Measurements from ENCODE around the gene CFAP157. TPM values are rescaled to one million over a fixed set of nuclear protein-coding genes. Genes with fewer than 3 reads are reported as not detected.

Gene CFAP157
- total RNA-seq, 1 donor from 2014 or later, result 0.29 TPM

DNA sequence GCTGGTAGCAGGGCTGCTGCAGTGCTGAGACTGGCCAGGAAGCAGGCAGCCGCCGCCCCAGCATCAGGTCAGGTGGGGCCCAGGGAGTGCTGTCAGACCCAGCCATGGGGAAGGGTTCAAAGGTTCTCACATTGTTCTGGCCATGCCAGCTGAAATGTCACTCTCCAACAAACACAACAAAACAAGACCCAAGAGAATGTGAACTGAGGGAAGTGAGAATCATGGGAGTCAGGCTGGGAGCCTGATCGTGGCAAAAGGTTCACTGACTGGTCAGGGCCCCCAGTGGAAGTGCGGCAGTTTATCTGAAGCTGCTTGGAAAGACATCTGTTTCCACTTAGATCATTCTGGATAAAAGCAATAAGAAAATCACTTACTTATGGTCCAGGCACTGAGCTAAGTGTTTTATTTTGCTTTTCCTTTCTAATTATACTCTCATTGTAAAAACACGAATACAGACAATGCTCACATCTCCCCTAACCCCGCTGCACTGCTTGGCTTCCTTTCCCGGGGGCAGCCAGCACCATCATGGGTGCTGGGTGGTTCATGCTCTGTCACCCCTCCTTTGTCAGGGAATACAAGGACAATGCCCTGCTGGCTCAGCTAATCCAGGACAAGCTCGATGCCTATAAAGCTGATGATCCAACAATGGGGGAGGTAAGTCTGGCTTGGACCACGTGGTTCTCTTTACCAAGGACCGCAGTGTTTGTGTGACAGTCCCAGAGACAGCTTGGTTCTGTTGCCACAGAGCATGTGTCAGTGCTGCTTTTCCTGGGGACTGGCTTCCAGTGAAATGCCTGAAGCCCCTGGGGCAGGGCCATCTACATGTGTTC is 41.9 kb upstream of the CFAP157 start:
- ATAC-seq (peak; percentile 26), DNase-seq (no peak)
- H3K4me1 ChIP-seq, result no peaks in the 10 kb centered on the region
- intact Hi-C loops (cut with DNase I), result no loop called here
- no peaks in the 10 kb centered on the region for H3K27me3 ChIP-seq
- no peaks in the 10 kb centered on the region for H3K9me3 ChIP-seq
- H3K4me3 ChIP-seq, result no peak overlapping the region
- no peak for TF ChIP-seq CTCF (IDR thresholded peaks at IDR 0.05)
- peaks cover 86% of the 10 kb centered on the region for H3K36me3 ChIP-seq
- H3K27ac ChIP-seq, result no peak overlapping the region

- Histone ChIP-seq H3K4me1 (no peaks in the 10 kb centered on the region), H3K27ac (no peak overlapping the region), H3K27me3 (no peaks in the 10 kb centered on the region), H3K9me3 (no peaks in the 10 kb centered on the region), H3K4me3 (no peak overlapping the region), H3K36me3 (peaks cover 81% of the 10 kb centered on the region)
- intact Hi-C loops (cut with DNase I), result no loop called here
- no peak for TF ChIP-seq CTCF (IDR thresholded peaks at IDR 0.05)
- DNase-seq, result no peak
- ATAC-seq, result no peak
Observed at GRCh38 chr9:127667127-127667844, 39.5 kb upstream of the CFAP157 start.

GRCh38 chr9:127667906-127668305 is 38.9 kb upstream of the CFAP157 start:
- no peak for ATAC-seq
- no peak for DNase-seq
- Histone ChIP-seq H3K27me3 (no peaks in the 10 kb centered on the region), H3K4me3 (no peak overlapping the region), H3K9me3 (no peaks in the 10 kb centered on the region), H3K36me3 (peaks cover 81% of the 10 kb centered on the region), H3K27ac (no peak overlapping the region), H3K4me1 (no peaks in the 10 kb centered on the region)
- TF ChIP-seq CTCF (IDR thresholded peaks at IDR 0.05), result no peak
- intact Hi-C loops (cut with DNase I), result no loop called here

DNA sequence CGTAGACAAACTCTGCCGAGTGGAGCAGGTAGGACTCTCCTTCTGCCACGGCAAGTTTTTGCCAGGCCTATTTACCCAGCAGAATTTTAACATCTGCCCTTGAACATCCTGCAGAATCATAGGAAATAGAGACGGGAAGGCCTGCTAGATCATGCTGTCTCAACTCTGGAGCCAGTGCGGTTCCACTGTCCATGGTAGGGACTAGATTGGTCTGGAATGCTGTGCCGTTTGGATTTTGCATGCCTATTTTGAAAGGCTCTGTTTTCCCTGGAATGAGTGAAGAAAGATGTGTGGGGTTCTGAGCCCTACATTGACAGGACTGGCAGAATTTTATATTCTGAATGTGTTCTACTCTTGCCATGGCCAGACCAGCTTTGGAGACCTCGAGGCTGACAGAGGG is 33.6 kb upstream of the CFAP157 start:
- no peak for TF ChIP-seq CTCF (IDR thresholded peaks at IDR 0.05)
- ATAC-seq, result no peak
- H3K27ac ChIP-seq, result no peak overlapping the region
- intact Hi-C loops (cut with DNase I), result no loop called here
- DNase-seq, result no peak
- no peaks in the 10 kb centered on the region for H3K4me1 ChIP-seq
- H3K4me3 ChIP-seq, result no peak overlapping the region
- peaks cover 73% of the 10 kb centered on the region for H3K36me3 ChIP-seq
- no peaks in the 10 kb centered on the region for H3K9me3 ChIP-seq
- no peaks in the 10 kb centered on the region for H3K27me3 ChIP-seq

- intact Hi-C loops (cut with DNase I), result no loop called here
- peaks cover 81% of the 10 kb centered on the region for H3K36me3 ChIP-seq
Observed at GRCh38 chr9:127676638-127677037, 30.1 kb upstream of the CFAP157 start.

More at GRCh38 chr9:127676638-127677037, 30.1 kb upstream of the CFAP157 start:
- ATAC-seq (no peak), DNase-seq (no peak)
- no peak for TF ChIP-seq CTCF (IDR thresholded peaks at IDR 0.05)
- H3K4me1 ChIP-seq, result no peaks in the 10 kb centered on the region
- no peak overlapping the region for H3K4me3 ChIP-seq
- no peaks in the 10 kb centered on the region for H3K9me3 ChIP-seq
- H3K27ac ChIP-seq, result no peak overlapping the region
- no peaks in the 10 kb centered on the region for H3K27me3 ChIP-seq

Measured in upper lobe of right lung (tissue), 1 donor.